ENCODE data around the gene NFIB.

GRCh38 chr9:14361074-14361473 is 47.1 kb upstream of the NFIB start:
- TF ChIP-seq EZH2 (IDR thresholded peaks at IDR 0.05; ENCODE audit: insufficient read depth, poor library complexity, severe bottlenecking) (no peak), EZH2phosphoT487 (IDR thresholded peaks at IDR 0.05; ENCODE audit: insufficient read depth, low read depth) (no peak)

Data from GM23248 (cell line).